Loucy (cell line): Measurements from ENCODE around the gene KLF3.

Experiments used
- H2AFZ ChIP-seq: fragments of 200-600 bp; sonication (generic); 2 replicates; pipeline ENCODE4 v1.6.0; 2016; ENCODE audit warnings: antibody characterized with exemption, mild to moderate bottlenecking, low read length, moderate library complexity
- H3F3A ChIP-seq: fragments of 200-600 bp; 2 replicates; pipeline ENCODE4 v1.6.0; 2016; ENCODE audit warnings: antibody characterized with exemption, low read depth, mild to moderate bottlenecking
- H3K27me3 ChIP-seq: fragments of 200-600 bp; sonication (generic); 2 replicates; pipeline ENCODE4 v1.6.1; 2014; ENCODE audit warnings: low read length, mild to moderate bottlenecking; ENCODE audit not compliant: insufficient read depth, poor library complexity, severe bottlenecking
- H3K36me3 ChIP-seq: fragments of 200-600 bp; sonication (generic); 2 replicates; pipeline ENCODE4 v1.6.1; 2016; ENCODE audit warnings: low read length; ENCODE audit not compliant: insufficient read depth
- H3K4me1 ChIP-seq: fragments of 200-600 bp; sonication (generic); 2 replicates; pipeline ENCODE4 v1.5.1; 2014; ENCODE audit warnings: low read length, mild to moderate bottlenecking; ENCODE audit not compliant: insufficient read depth, poor library complexity, severe bottlenecking
- H3K4me2 ChIP-seq: fragments of 200-600 bp; sonication (generic); 2 replicates; pipeline ENCODE4 v1.6.0; 2014; ENCODE audit warnings: antibody characterized with exemption, low read length, low read depth, mild to moderate bottlenecking; ENCODE audit not compliant: poor library complexity, severe bottlenecking
- H3K4me3 ChIP-seq: fragments of 200-600 bp; sonication (generic); 2 replicates; pipeline ENCODE4 v1.5.1; 2014; ENCODE audit warnings: low read length, mild to moderate bottlenecking, mixed read lengths; ENCODE audit not compliant: poor library complexity, severe bottlenecking
- H3K79me2 ChIP-seq: fragments of 200-600 bp; sonication (generic); 2 replicates; pipeline ENCODE4 v1.6.1; 2014; ENCODE audit warnings: low read length; ENCODE audit not compliant: insufficient read depth
- H3K9ac ChIP-seq: fragments of 200-600 bp; sonication (generic); 2 replicates; pipeline ENCODE4 v1.6.0; 2014; ENCODE audit warnings: mild to moderate bottlenecking, low read depth, low read length, moderate library complexity; ENCODE audit not compliant: poor library complexity, severe bottlenecking
- H3K9me2 ChIP-seq: fragments of 200-600 bp; sonication (generic); replicated peaks from 2 replicates; pipeline ENCODE4 v1.6.1; 2016; ENCODE audit warnings: low read depth, low read length, mixed read lengths
- H3K9me3 ChIP-seq: fragments of 200-600 bp; sonication (generic); 2 replicates; pipeline ENCODE4 v1.6.1; 2014; ENCODE audit warnings: mild to moderate bottlenecking, antibody characterized with exemption, low read length, low read depth; ENCODE audit not compliant: insufficient read depth
- H4K20me1 ChIP-seq: fragments of 200-600 bp; sonication (generic); 2 replicates; pipeline ENCODE4 v1.6.0; 2014; ENCODE audit warnings: antibody characterized with exemption, low read length, mild to moderate bottlenecking; ENCODE audit not compliant: insufficient read depth, poor library complexity, severe bottlenecking
- CTCF ChIP-seq: fragments of 200-600 bp; sonication (generic); conservative IDR thresholded peaks from 2 replicates; pipeline ENCODE4 v1.5.1; 2014; ENCODE audit warnings: mild to moderate bottlenecking, antibody characterized with exemption, low read length
- EZH2phosphoT487 ChIP-seq: fragments of 200-600 bp; IDR thresholded peaks from 2 replicates; pipeline ENCODE4 v1.6.1; 2018; ENCODE audit warnings: antibody characterized with exemption, mild to moderate bottlenecking, moderate library complexity, borderline replicate concordance

Gene KLF3

GRCh38 chr4:38749336-38749735, 85.3 kb downstream of the KLF3 start:
- no peaks in the 10 kb centered on the region for H3K9me2 ChIP-seq
- H3K36me3 ChIP-seq = no peaks in the 10 kb centered on the region
- no peak overlapping the region for H3K9ac ChIP-seq
- no peaks in the 10 kb centered on the region for H3K9me3 ChIP-seq
- H2AFZ ChIP-seq = no peak overlapping the region
- no peaks in the 10 kb centered on the region for H3K27me3 ChIP-seq
- H3K79me2 ChIP-seq = no peaks in the 10 kb centered on the region
- H3K4me1 ChIP-seq = no peaks in the 10 kb centered on the region
- no peak overlapping the region for H3K4me2 ChIP-seq
- H3F3A ChIP-seq = no peaks in the 10 kb centered on the region
- no peaks in the 10 kb centered on the region for H4K20me1 ChIP-seq
- TF ChIP-seq CTCF = no peak
- no peak for TF ChIP-seq EZH2phosphoT487
- no peak overlapping the region for H3K4me3 ChIP-seq
